Body of pancreas (tissue), 4 donors: ENCODE results near the gene UXS1. TPM values are rescaled to one million over a fixed set of nuclear protein-coding genes. Genes with fewer than 3 reads are reported as not detected.
A peak's percentile ranks its signal among the peaks of the same experiment; 100 is the strongest.

Source experiments
- ATAC-seq: fragments of 150-250 bp; one replicate; pipeline ENCODE4 v1.9.1; 2016
- DNase-seq, 4 donors: peaks; one replicate each; pipeline ENCODE4 v3.0.0-alpha.2; 2019
- H3K27ac ChIP-seq, 4 donors: fragments of 200-600 bp; sonication (generic); 1 replicate in 3 of 4; 2 replicates in 1 of 4; pipeline versions ENCODE4 v1.5.1 to v1.6.1; 2016 to 2019; ENCODE audit warnings: mild to moderate bottlenecking in 1 of 4, mixed read lengths in 1 of 4, moderate library complexity in 1 of 4
- H3K27me3 ChIP-seq, 2 donors: fragments of 200-600 bp; sonication (generic); one replicate each; pipeline ENCODE4 v1.6.0; 2016; ENCODE audit warnings: mild to moderate bottlenecking in 1 of 2
- H3K36me3 ChIP-seq, 2 donors: fragments of 200-600 bp; sonication (generic); replicated peaks in 1 of 2; 2 replicates each; pipeline ENCODE4 v1.5.1; 2016; ENCODE audit warnings: low read depth in 2 of 2; ENCODE audit not compliant: insufficient read depth in 1 of 2
- H3K4me1 ChIP-seq: fragments of 200-600 bp; sonication (generic); one replicate; pipeline ENCODE4 v1.6.0; 2016
- H3K4me3 ChIP-seq, 2 donors: fragments of 200-600 bp; sonication (generic); 1 replicate in 1 of 2; 2 replicates in 1 of 2; pipeline ENCODE4 v1.5.1; 2016 to 2019
- H3K9me3 ChIP-seq, 3 donors: fragments of 200-600 bp; sonication (generic); 1 replicate in 2 of 3; 2 replicates in 1 of 3; pipeline ENCODE4 v1.5.1; 2016
- POLR2A ChIP-seq, 3 donors: fragments of 450-650 bp; IDR thresholded peaks; one replicate each; pipeline ENCODE4 v1.6.1; 2016; ENCODE audit warnings: antibody characterized with exemption in 3 of 3, mild to moderate bottlenecking in 2 of 3
- WGBS, 2 donors: methylation state at CpG; one replicate each; pipeline ENCODE4 v1.1.5; 2017; 5-methylcytosine and 5-hydroxymethylcytosine counted together
- intact Hi-C: fragments of 100-400 bp; cut with DNase I; formaldehyde crosslinking; loops from one replicate; pipeline ENCODE4 v1.15.1; 2023
- total RNA-seq, 2 donors: library from RNA; depleted of rRNA; stranded (reverse); fragments of >200 nt; gene quantifications; one replicate each; pipeline ENCODE4 v1.1.0, GENCODE V29; 2016
- TF ChIP-seq, protein P1 (sequence below), 7 experiments: fragments of 450-650 bp in 4 of 7; fragments of 200-600 bp in 3 of 7; sonication (generic) in 3 of 7; IDR thresholded peaks; one replicate each; pipeline ENCODE4 v1.5.1; 2016 to 2019; ENCODE audit warnings: antibody characterized with exemption in 7 of 7

Gene UXS1
- total RNA-seq, 2 donors from 2014 or later: 15.8 to 33.6 TPM

GRCh38 chr2:106116248-106116647 lies 77.9 kb downstream of the UXS1 start:
- ATAC-seq (no peak), DNase-seq (no peak)
- intact Hi-C loops: loop anchor here (10.0 kb wide), 1 partner anchor 49 kb away; no protein-coding TSS in a partner anchor
- peaks cover 31% of the 10 kb centered on the region for H3K4me1 ChIP-seq
- H3K36me3 ChIP-seq: no peaks in the 10 kb centered on the region
- H3K27me3 ChIP-seq: no peaks in the 10 kb centered on the region
- WGBS, 2 donors: 84 to 85% methylated on average over 5 of the region's 5 CpGs
- no peaks in the 10 kb centered on the region for H3K9me3 ChIP-seq
- no peak overlapping the region for H3K4me3 ChIP-seq
- TF ChIP-seq POLR2A (IDR thresholded peaks at IDR 0.05): no peak
- TF ChIP-seq, protein P1, sequence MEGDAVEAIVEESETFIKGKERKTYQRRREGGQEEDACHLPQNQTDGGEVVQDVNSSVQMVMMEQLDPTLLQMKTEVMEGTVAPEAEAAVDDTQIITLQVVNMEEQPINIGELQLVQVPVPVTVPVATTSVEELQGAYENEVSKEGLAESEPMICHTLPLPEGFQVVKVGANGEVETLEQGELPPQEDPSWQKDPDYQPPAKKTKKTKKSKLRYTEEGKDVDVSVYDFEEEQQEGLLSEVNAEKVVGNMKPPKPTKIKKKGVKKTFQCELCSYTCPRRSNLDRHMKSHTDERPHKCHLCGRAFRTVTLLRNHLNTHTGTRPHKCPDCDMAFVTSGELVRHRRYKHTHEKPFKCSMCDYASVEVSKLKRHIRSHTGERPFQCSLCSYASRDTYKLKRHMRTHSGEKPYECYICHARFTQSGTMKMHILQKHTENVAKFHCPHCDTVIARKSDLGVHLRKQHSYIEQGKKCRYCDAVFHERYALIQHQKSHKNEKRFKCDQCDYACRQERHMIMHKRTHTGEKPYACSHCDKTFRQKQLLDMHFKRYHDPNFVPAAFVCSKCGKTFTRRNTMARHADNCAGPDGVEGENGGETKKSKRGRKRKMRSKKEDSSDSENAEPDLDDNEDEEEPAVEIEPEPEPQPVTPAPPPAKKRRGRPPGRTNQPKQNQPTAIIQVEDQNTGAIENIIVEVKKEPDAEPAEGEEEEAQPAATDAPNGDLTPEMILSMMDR (IDR thresholded peaks at IDR 0.05): no peak
- no peak overlapping the region for H3K27ac ChIP-seq

DNA sequence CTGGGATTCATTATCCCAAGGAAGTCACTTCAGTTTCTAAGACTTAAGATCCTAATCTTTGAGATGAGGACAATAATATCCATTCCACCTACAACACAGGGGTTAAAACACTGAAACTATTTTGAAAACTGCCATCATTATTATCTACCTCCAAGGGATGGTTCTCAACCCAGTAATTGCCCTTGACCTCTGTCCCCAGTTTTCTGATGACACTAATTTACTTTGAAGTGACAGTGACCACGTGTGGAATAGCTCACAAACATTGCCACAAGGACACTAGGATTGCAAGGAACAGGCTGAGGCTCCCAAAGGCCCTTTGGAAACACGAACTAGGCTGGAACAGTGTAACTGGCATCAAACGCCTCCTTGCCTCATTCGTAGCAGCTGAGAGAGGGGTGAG lies 78.4 kb downstream of the UXS1 start:
- TF ChIP-seq, protein P1 (IDR thresholded peaks at IDR 0.05): no peak
- no peak for TF ChIP-seq POLR2A (IDR thresholded peaks at IDR 0.05)
- 80 to 87% methylated on average over 4 of the region's 4 CpGs for WGBS, 2 donors
- peaks cover 28% of the 10 kb centered on the region for H3K4me1 ChIP-seq
- H3K4me3 ChIP-seq: no peak overlapping the region
- ATAC-seq: no peak
- intact Hi-C loops: loop anchor here (10.0 kb wide), 1 partner anchor 49 kb away; no protein-coding TSS in a partner anchor
- no peak overlapping the region for H3K27ac ChIP-seq
- H3K9me3 ChIP-seq: no peaks in the 10 kb centered on the region
- H3K27me3 ChIP-seq: no peaks in the 10 kb centered on the region
- no peak for DNase-seq
- H3K36me3 ChIP-seq: no peaks in the 10 kb centered on the region

GRCh38 chr2:106115250-106115649 lies 78.9 kb downstream of the UXS1 start:
- Histone ChIP-seq H3K36me3 (no peaks in the 10 kb centered on the region), H3K4me3 (no peak overlapping the region), H3K9me3 (no peaks in the 10 kb centered on the region), H3K27me3 (no peaks in the 10 kb centered on the region), H3K4me1 (peaks cover 24% of the 10 kb centered on the region), H3K27ac (no peak overlapping the region)
- ATAC-seq: no peak
- WGBS, 2 donors: 81 to 100% methylated on average over 1 to 2 of the region's 2 CpGs
- DNase-seq: no peak
- TF ChIP-seq, protein P1 (IDR thresholded peaks at IDR 0.05): no peak
- TF ChIP-seq POLR2A (IDR thresholded peaks at IDR 0.05): no peak
- intact Hi-C loops: loop anchor here (10.0 kb wide), 1 partner anchor 50 kb away; no protein-coding TSS in a partner anchor

DNA sequence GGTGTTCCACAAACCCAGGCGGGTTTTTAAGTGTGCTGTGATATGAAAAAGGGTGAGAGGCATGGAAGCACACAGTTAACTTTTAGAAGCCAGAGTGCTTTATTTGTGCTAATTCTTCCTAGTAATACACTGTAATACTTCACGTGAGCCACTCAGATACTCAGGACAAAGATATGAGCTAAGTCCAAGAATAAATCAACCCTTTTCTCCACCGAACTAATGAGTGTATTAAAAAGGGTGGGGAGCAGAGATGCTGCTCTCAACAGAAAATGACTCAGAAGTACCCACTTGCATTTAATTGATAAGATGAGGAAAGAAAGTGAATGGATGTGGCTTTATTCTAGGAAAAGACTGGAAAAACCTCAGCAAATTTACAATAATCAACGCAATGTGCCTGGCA lies 79.9 kb downstream of the UXS1 start:
- Histone ChIP-seq H3K27ac (peak overlapping the region; percentile 78 to 91 (median 84)), H3K4me1 (peaks cover 19% of the 10 kb centered on the region), H3K36me3 (no peaks in the 10 kb centered on the region), H3K27me3 (no peaks in the 10 kb centered on the region), H3K4me3 (no peak overlapping the region), H3K9me3 (no peaks in the 10 kb centered on the region)
- ATAC-seq (no peak), DNase-seq (no peak)
- WGBS, 2 donors: 78 to 98% methylated on average over 3 to 4 of the region's 4 CpGs
- TF ChIP-seq, protein P1 (IDR thresholded peaks at IDR 0.05): no peak
- TF ChIP-seq POLR2A (IDR thresholded peaks at IDR 0.05): no peak
- intact Hi-C loops: loop anchor here (10.0 kb wide), 1 partner anchor 51 kb away; no protein-coding TSS in a partner anchor

DNA sequence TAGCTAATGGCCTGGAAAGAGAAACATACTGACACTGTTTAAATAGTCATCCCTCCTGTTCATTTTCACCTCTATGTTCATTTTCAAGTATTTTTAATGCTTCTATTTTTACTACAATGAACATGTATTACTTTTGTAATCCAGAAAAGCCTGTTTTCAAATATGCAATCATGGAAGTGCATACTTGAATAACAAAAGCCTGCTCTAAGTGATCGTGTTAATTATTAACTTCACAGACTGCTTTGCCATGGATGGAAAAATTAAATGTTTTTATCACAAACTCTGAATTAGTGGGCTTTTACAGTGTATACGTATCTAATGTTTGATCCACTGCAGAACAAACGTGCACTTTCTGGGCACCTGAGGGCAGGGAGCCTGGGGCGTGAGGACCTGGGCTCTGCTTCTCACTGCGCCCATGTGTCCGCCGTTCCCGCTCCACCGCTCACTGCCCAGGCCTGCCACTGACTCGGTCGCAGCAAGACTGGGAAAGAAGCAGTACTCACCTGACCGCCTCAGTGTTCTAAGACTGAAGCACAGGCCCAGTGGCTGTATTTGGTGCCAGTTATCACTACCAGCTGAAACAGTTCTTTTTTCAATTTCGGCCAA lies 80.6 kb downstream of the UXS1 start:
- peak; percentile 58 to 80 (median 70) for DNase-seq
- Histone ChIP-seq H3K4me1 (peaks cover 19% of the 10 kb centered on the region), H3K27ac (peak overlapping the region; percentile 78 to 91 (median 84)), H3K4me3 (no peak overlapping the region), H3K9me3 (no peaks in the 10 kb centered on the region), H3K36me3 (no peaks in the 10 kb centered on the region), H3K27me3 (no peaks in the 10 kb centered on the region)
- TF ChIP-seq POLR2A (IDR thresholded peaks at IDR 0.05): peak in 1 of 3 donors; percentile 10
- TF ChIP-seq, protein P1 (IDR thresholded peaks at IDR 0.05): peak in 1 of 7 experiments; percentile 7
- peak; percentile 90 for ATAC-seq
- WGBS, 2 donors: 26 to 31% methylated on average over 8 to 13 of the region's 13 CpGs
- intact Hi-C loops: loop anchor here (10.0 kb wide), 1 partner anchor 51 kb away; no protein-coding TSS in a partner anchor
